Adrenal gland (tissue), 5 donors: ENCODE data around the gene PRELP.

Experiments
- CTCF ChIP-seq, 6 experiments: fragments of 450-650 bp in 4 of 6; fragments of 200-600 bp in 2 of 6; sonication (generic) in 1 of 6; IDR thresholded peaks; 1 replicate in 5 of 6; 2 replicates in 1 of 6; pipeline versions ENCODE4 v1.5.1 to v1.8.0; 2016 to 2021; ENCODE audit warnings: antibody characterized with exemption in 6 of 6, mild to moderate bottlenecking in 2 of 6, moderate library complexity in 1 of 6
- POLR2A ChIP-seq, 2 donors: fragments of 450-650 bp; IDR thresholded peaks; one replicate each; pipeline ENCODE4 v1.6.1; 2017; ENCODE audit warnings: antibody characterized with exemption in 2 of 2, mild to moderate bottlenecking in 2 of 2, moderate library complexity in 1 of 2
- donor health status: DM: no; HTN: no; CAD: no.

GRCh38 chr1:203525685-203526084 is 50.1 kb downstream of the PRELP start:
- TF ChIP-seq CTCF (IDR thresholded peaks at IDR 0.05) = no peak
- no peak for TF ChIP-seq POLR2A (IDR thresholded peaks at IDR 0.05)
